ENCODE results near the gene MMP15. TPM values are rescaled to one million over a fixed set of nuclear protein-coding genes. Genes with fewer than 3 reads are reported as not detected.
"Not testable (repeated sequence)": the region's sequence is repeated elsewhere in the genome, so short reads cannot be mapped to it uniquely, and the experiment has no call there.

The MMP15 gene
- total RNA-seq, 1 donor from 2014 or later: 15.1 TPM

GRCh38 chr16:58000706-58001676 is 24.6 kb upstream of the MMP15 start, which contains the start of gene USB1:
Gene USB1 (plus strand): TSS chr16:58001407. CDS start chr16:58001484, 77 bp downstream.
- no peaks in the 10 kb centered on the region for H3K27me3 ChIP-seq (ENCODE audit: control insufficient read depth in 3 of 3, insufficient read depth in 3 of 3, low read length in 3 of 3)
- H3K27ac ChIP-seq (ENCODE audit: low read depth, low read length): peak within 1 kb of the TSS; percentile 87
- peaks cover 21 to 26% (median 22%) of the 10 kb centered on the region in 3 donors for H3K36me3 ChIP-seq (ENCODE audit: control insufficient read depth in 3 of 3, insufficient read depth in 3 of 3, low read length in 3 of 3)
- H3K9ac ChIP-seq (ENCODE audit: low read depth in 1 of 3, low read length in 3 of 3): peak within 1 kb of the TSS; percentile 79 to 91 (median 87)
- peak within 1 kb of the TSS; percentile 80 to 89 (median 80) for H3K4me3 ChIP-seq (ENCODE audit: low read length in 3 of 3)
- peaks cover 17 to 36% (median 27%) of the 10 kb centered on the region in 3 donors for H3K4me1 ChIP-seq (ENCODE audit: control insufficient read depth in 3 of 3, insufficient read depth in 3 of 3, low read length in 3 of 3)
- no peaks in the 10 kb centered on the region for H3K9me3 ChIP-seq (ENCODE audit: control insufficient read depth in 3 of 3, low read length in 3 of 3)

- H3K4me1 ChIP-seq (ENCODE audit: control insufficient read depth in 3 of 3, insufficient read depth in 3 of 3, low read length in 3 of 3): peaks cover 17 to 36% (median 27%) of the 10 kb centered on the region in 3 donors
- peak overlapping the region; percentile 69 to 89 (median 87) for H3K9ac ChIP-seq (ENCODE audit: low read depth in 1 of 3, low read length in 3 of 3)
- no peaks in the 10 kb centered on the region for H3K27me3 ChIP-seq (ENCODE audit: control insufficient read depth in 3 of 3, insufficient read depth in 3 of 3, low read length in 3 of 3)
- H3K27ac ChIP-seq (ENCODE audit: low read depth, low read length): no peak overlapping the region
- no peaks in the 10 kb centered on the region for H3K9me3 ChIP-seq (ENCODE audit: control insufficient read depth in 3 of 3, low read length in 3 of 3)
- peak overlapping the region; percentile 80 to 89 (median 80) for H3K4me3 ChIP-seq (ENCODE audit: low read length in 3 of 3)
- H3K36me3 ChIP-seq (ENCODE audit: control insufficient read depth in 3 of 3, insufficient read depth in 3 of 3, low read length in 3 of 3): peaks cover 14 to 17% (median 15%) of the 10 kb centered on the region in 3 donors
These were observed 23.7 kb upstream of the MMP15 start for GRCh38 chr16:58001781-58002415.

GRCh38 chr16:58002416-58002800 is 23.1 kb upstream of the MMP15 start:
- Histone ChIP-seq H3K27ac (ENCODE audit: low read depth, low read length) (no peak overlapping the region), H3K36me3 (ENCODE audit: control insufficient read depth in 3 of 3, insufficient read depth in 3 of 3, low read length in 3 of 3) (peaks cover 9 to 12% (median 10%) of the 10 kb centered on the region in 3 donors), H3K4me1 (ENCODE audit: control insufficient read depth in 3 of 3, insufficient read depth in 3 of 3, low read length in 3 of 3) (peaks cover 17 to 36% (median 27%) of the 10 kb centered on the region in 3 donors), H3K4me3 (ENCODE audit: low read length in 3 of 3) (no peak overlapping the region), H3K9ac (ENCODE audit: low read depth in 1 of 3, low read length in 3 of 3) (no peak overlapping the region), H3K27me3 (ENCODE audit: control insufficient read depth in 3 of 3, insufficient read depth in 3 of 3, low read length in 3 of 3) (no peaks in the 10 kb centered on the region), H3K9me3 (ENCODE audit: control insufficient read depth in 3 of 3, low read length in 3 of 3) (no peaks in the 10 kb centered on the region)

GRCh38 chr16:58002936-58003335 is 22.6 kb upstream of the MMP15 start:
- Histone ChIP-seq H3K4me3 (ENCODE audit: low read length in 3 of 3) (no peak overlapping the region), H3K9ac (ENCODE audit: low read depth in 1 of 3, low read length in 3 of 3) (peak overlapping the region in 1 of 3 donors; percentile 3), H3K36me3 (ENCODE audit: control insufficient read depth in 3 of 3, insufficient read depth in 3 of 3, low read length in 3 of 3) (peaks cover 3 to 7% (median 4%) of the 10 kb centered on the region in 3 donors), H3K27me3 (ENCODE audit: control insufficient read depth in 3 of 3, insufficient read depth in 3 of 3, low read length in 3 of 3) (no peaks in the 10 kb centered on the region), H3K27ac (ENCODE audit: low read depth, low read length) (no peak overlapping the region), H3K9me3 (ENCODE audit: control insufficient read depth in 3 of 3, low read length in 3 of 3) (no peaks in the 10 kb centered on the region), H3K4me1 (ENCODE audit: control insufficient read depth in 3 of 3, insufficient read depth in 3 of 3, low read length in 3 of 3) (peaks cover 17 to 36% (median 27%) of the 10 kb centered on the region in 3 donors)

GRCh38 chr16:58004736-58005135 is 20.8 kb upstream of the MMP15 start:
- peaks cover 5 to 21% (median 16%) of the 10 kb centered on the region in 3 donors for H3K4me1 ChIP-seq (ENCODE audit: control insufficient read depth in 3 of 3, insufficient read depth in 3 of 3, low read length in 3 of 3)
- H3K36me3 ChIP-seq (ENCODE audit: control insufficient read depth in 3 of 3, insufficient read depth in 3 of 3, low read length in 3 of 3); H3K27ac ChIP-seq (ENCODE audit: low read depth, low read length); H3K27me3 ChIP-seq (ENCODE audit: control insufficient read depth in 3 of 3, insufficient read depth in 3 of 3, low read length in 3 of 3); H3K9ac ChIP-seq (ENCODE audit: low read depth in 1 of 3, low read length in 3 of 3); H3K9me3 ChIP-seq (ENCODE audit: control insufficient read depth in 3 of 3, low read length in 3 of 3); H3K4me3 ChIP-seq (ENCODE audit: low read length in 3 of 3): not testable (repeated sequence)

- no peaks in the 10 kb centered on the region for H3K27me3 ChIP-seq (ENCODE audit: control insufficient read depth in 3 of 3, insufficient read depth in 3 of 3, low read length in 3 of 3)
- H3K36me3 ChIP-seq (ENCODE audit: control insufficient read depth in 3 of 3, insufficient read depth in 3 of 3, low read length in 3 of 3): peaks cover 19 to 21% (median 20%) of the 10 kb centered on the region in 3 donors
- no peak overlapping the region for H3K9ac ChIP-seq (ENCODE audit: low read depth in 1 of 3, low read length in 3 of 3)
- no peak overlapping the region for H3K4me3 ChIP-seq (ENCODE audit: low read length in 3 of 3)
- H3K27ac ChIP-seq (ENCODE audit: low read depth, low read length): no peak overlapping the region
- H3K4me1 ChIP-seq (ENCODE audit: control insufficient read depth in 3 of 3, insufficient read depth in 3 of 3, low read length in 3 of 3): peaks cover 0 to 2% (median 2%) of the 10 kb centered on the region in 3 donors
- no peaks in the 10 kb centered on the region for H3K9me3 ChIP-seq (ENCODE audit: control insufficient read depth in 3 of 3, low read length in 3 of 3)
These were observed 15.6 kb upstream of the MMP15 start for GRCh38 chr16:58009856-58010416.

GRCh38 chr16:58010886-58011285 is 14.7 kb upstream of the MMP15 start:
- Histone ChIP-seq H3K27me3 (ENCODE audit: control insufficient read depth in 3 of 3, insufficient read depth in 3 of 3, low read length in 3 of 3) (no peaks in the 10 kb centered on the region), H3K27ac (ENCODE audit: low read depth, low read length) (no peak overlapping the region), H3K9ac (ENCODE audit: low read depth in 1 of 3, low read length in 3 of 3) (no peak overlapping the region), H3K4me1 (ENCODE audit: control insufficient read depth in 3 of 3, insufficient read depth in 3 of 3, low read length in 3 of 3) (no peaks in the 10 kb centered on the region), H3K9me3 (ENCODE audit: control insufficient read depth in 3 of 3, low read length in 3 of 3) (no peaks in the 10 kb centered on the region), H3K4me3 (ENCODE audit: low read length in 3 of 3) (no peak overlapping the region), H3K36me3 (ENCODE audit: control insufficient read depth in 3 of 3, insufficient read depth in 3 of 3, low read length in 3 of 3) (peaks cover 20 to 24% (median 21%) of the 10 kb centered on the region in 3 donors)

GRCh38 chr16:58011652-58012051 is 13.9 kb upstream of the MMP15 start:
- no peaks in the 10 kb centered on the region for H3K4me1 ChIP-seq (ENCODE audit: control insufficient read depth in 3 of 3, insufficient read depth in 3 of 3, low read length in 3 of 3)
- H3K4me3 ChIP-seq (ENCODE audit: low read length in 3 of 3): no peak overlapping the region
- no peak overlapping the region for H3K27ac ChIP-seq (ENCODE audit: low read depth, low read length)
- H3K9me3 ChIP-seq (ENCODE audit: control insufficient read depth in 3 of 3, low read length in 3 of 3): no peaks in the 10 kb centered on the region
- H3K9ac ChIP-seq (ENCODE audit: low read depth in 1 of 3, low read length in 3 of 3): peak overlapping the region in 1 of 3 donors; percentile 11
- H3K36me3 ChIP-seq (ENCODE audit: control insufficient read depth in 3 of 3, insufficient read depth in 3 of 3, low read length in 3 of 3): peaks cover 20 to 23% (median 21%) of the 10 kb centered on the region in 3 donors
- no peaks in the 10 kb centered on the region for H3K27me3 ChIP-seq (ENCODE audit: control insufficient read depth in 3 of 3, insufficient read depth in 3 of 3, low read length in 3 of 3)

- H3K27ac ChIP-seq (ENCODE audit: low read depth, low read length): no peak overlapping the region
- no peak overlapping the region for H3K9ac ChIP-seq (ENCODE audit: low read depth in 1 of 3, low read length in 3 of 3)
- no peaks in the 10 kb centered on the region for H3K4me1 ChIP-seq (ENCODE audit: control insufficient read depth in 3 of 3, insufficient read depth in 3 of 3, low read length in 3 of 3)
- H3K4me3 ChIP-seq (ENCODE audit: low read length in 3 of 3): no peak overlapping the region
- H3K36me3 ChIP-seq (ENCODE audit: control insufficient read depth in 3 of 3, insufficient read depth in 3 of 3, low read length in 3 of 3): peaks cover 20 to 24% (median 22%) of the 10 kb centered on the region in 3 donors
- H3K27me3 ChIP-seq (ENCODE audit: control insufficient read depth in 3 of 3, insufficient read depth in 3 of 3, low read length in 3 of 3): no peaks in the 10 kb centered on the region
- H3K9me3 ChIP-seq (ENCODE audit: control insufficient read depth in 3 of 3, low read length in 3 of 3): no peaks in the 10 kb centered on the region
These were observed 13.1 kb upstream of the MMP15 start for GRCh38 chr16:58012481-58012880.
